Panc1 (cell line): ENCODE measurements around the gene RFXAP. TPM values are rescaled to one million over a fixed set of nuclear protein-coding genes. Genes with fewer than 3 reads are reported as not detected.

Experiments used
- ATAC-seq: fragments of 200-7000 bp; cut with Tn5 transposase; 2 replicates; pipeline ENCODE4 v1.9.1; 2020; ENCODE audit warnings: mild to moderate bottlenecking, moderate library complexity
- BruUV-seq: library from RNA; stranded (reverse); fragments of 400-500 nt; replicated peaks from 2 replicates; lab custom pipeline; 2021; lab: Mats Ljungman, UMichigan
- CTCF ChIA-PET: fragments of 300-600 bp; sonication (Branson Sonifier 250); formaldehyde crosslinking; loops from one replicate; lab custom pipeline; 2022; ENCODE audit warnings: antibody characterized with exemption; lab: Charles Lee
- POLR2A ChIA-PET: fragments of 300-600 bp; sonication (Branson Sonifier 250); formaldehyde crosslinking; loops from one replicate; lab custom pipeline; 2022; ENCODE audit warnings: antibody characterized with exemption; lab: Charles Lee
- DNase-seq: peaks from one replicate; pipeline ENCODE4 v3.0.0-alpha.2; 2010; ENCODE audit warnings: low read depth, low spot score
- H3K27ac ChIP-seq: 2 replicates; pipeline ENCODE4 v1.5.1; 2011; ENCODE audit warnings: mild to moderate bottlenecking, low read length, inconsistent platforms
- H3K27me3 ChIP-seq: fragments of 200-500 bp; sonication (Bioruptor generic); 2 replicates; pipeline ENCODE4 v1.6.0; 2014; ENCODE audit warnings: low read length, inconsistent platforms; ENCODE audit not compliant: control insufficient read depth, insufficient read depth
- H3K36me3 ChIP-seq: fragments of 200-500 bp; sonication (Bioruptor generic); 2 replicates; pipeline ENCODE4 v1.5.1; 2014; ENCODE audit warnings: inconsistent platforms, mild to moderate bottlenecking, low read length, moderate library complexity; ENCODE audit not compliant: control insufficient read depth, insufficient read depth
- H3K4me1 ChIP-seq: 2 replicates; pipeline ENCODE4 v1.5.1; 2011; ENCODE audit warnings: inconsistent platforms, mild to moderate bottlenecking, low read length, moderate library complexity; ENCODE audit not compliant: control insufficient read depth, insufficient read depth
- H3K4me3 ChIP-seq, 2 experiments: 2 replicates each; pipeline ENCODE4 v1.5.1; 2011 to 2012; ENCODE audit warnings: low read depth in 2 of 2, low read length in 2 of 2, mild to moderate bottlenecking in 2 of 2, inconsistent platforms in 1 of 2, moderate library complexity in 1 of 2
- H3K9me3 ChIP-seq: fragments of 200-500 bp; sonication (Bioruptor generic); 2 replicates; pipeline ENCODE4 v1.5.1; 2014; ENCODE audit warnings: low read depth, mild to moderate bottlenecking, inconsistent platforms, low read length, moderate library complexity; ENCODE audit not compliant: control insufficient read depth, insufficient read depth
- POLR2AphosphoS5 ChIP-seq: IDR thresholded peaks from 2 replicates; pipeline ENCODE4 v1.6.1; 2012; ENCODE audit warnings: mild to moderate bottlenecking, low read depth, low read length, moderate library complexity
- SIN3A ChIP-seq: IDR thresholded peaks from 2 replicates; pipeline ENCODE4 v1.6.1; 2012; ENCODE audit warnings: low read depth, mild to moderate bottlenecking, low read length, moderate library complexity, borderline replicate concordance; ENCODE audit not compliant: insufficient read depth
- TCF7L2 ChIP-seq: IDR thresholded peaks from 2 replicates; pipeline ENCODE4 v1.6.1; 2011; ENCODE audit warnings: mild to moderate bottlenecking, low read depth, low read length, inconsistent platforms
- in situ Hi-C: cut with HindIII; loops from 2 replicates; pipeline ENCODE4 v1.10.0; 2016; ENCODE audit warnings: low sequenced_read_pairs, low pct_unique_long_range_greater_than_20kb
- intact Hi-C: fragments of 100-400 bp; cut with micrococcal nuclease; formaldehyde crosslinking; loops from one replicate; pipeline ENCODE4 v1.10.0; 2022; ENCODE audit not compliant: unreplicated experiment
- total RNA-seq: library from RNA; stranded (reverse); gene quantifications from one replicate; pipeline ENCODE4 v1.2.1, GENCODE V29; 2021; ENCODE audit not compliant: unreplicated experiment
- TF ChIP-seq, protein P1 (sequence below), 2 experiments: IDR thresholded peaks; 2 replicates each; pipeline ENCODE4 v1.6.1; 2011 to 2012; ENCODE audit warnings: low read depth in 2 of 2, control low read depth in 1 of 2, low read length in 1 of 2, mild to moderate bottlenecking in 1 of 2, moderate library complexity in 1 of 2; ENCODE audit not compliant: insufficient read depth in 1 of 2
- TF ChIP-seq, protein P2 (sequence below): fragments of 450-650 bp; IDR thresholded peaks from 2 replicates; pipeline ENCODE4 v1.5.1; 2017; ENCODE audit warnings: mild to moderate bottlenecking

The RFXAP gene
- total RNA-seq, 1 experiment from 2014 or later: 2.9 TPM

DNA sequence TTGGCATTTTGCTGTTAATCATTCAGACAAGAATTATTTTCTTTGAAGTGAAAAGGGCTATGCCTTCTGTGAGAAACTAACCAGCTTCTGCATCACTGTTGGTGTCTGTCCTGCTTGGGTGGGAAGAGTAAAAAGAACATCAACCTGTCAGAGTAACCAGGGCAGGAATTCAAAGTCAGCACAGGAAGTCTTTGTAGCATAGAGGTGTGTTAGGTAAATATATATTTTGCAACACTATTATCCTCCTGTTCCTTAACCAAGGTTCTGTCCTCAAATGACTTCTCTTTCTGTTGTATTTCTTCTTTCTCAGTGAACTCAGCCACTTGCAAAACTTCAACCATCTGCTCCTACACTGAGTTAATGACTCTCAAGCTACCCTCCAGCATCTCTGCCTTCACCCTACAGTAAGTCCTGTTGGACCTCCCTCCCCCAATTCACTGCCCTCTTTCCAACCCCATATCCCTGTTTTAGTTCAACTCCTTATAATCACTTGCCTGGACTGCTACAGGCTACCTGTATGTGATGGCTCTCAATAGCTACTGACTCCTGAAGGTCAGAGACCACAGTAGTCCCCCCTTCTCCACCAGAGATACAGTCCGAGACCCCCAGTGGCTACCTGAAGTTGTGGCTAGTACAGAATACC is 51.1 kb downstream of the RFXAP start:
- POLR2A ChIA-PET: no interaction called here
- DNase-seq (no peak), ATAC-seq (no peak)
- Histone ChIP-seq H3K4me1 (no peaks in the 10 kb centered on the region), H3K27me3 (no peaks in the 10 kb centered on the region), H3K36me3 (no peaks in the 10 kb centered on the region), H3K9me3 (no peaks in the 10 kb centered on the region), H3K27ac (no peak overlapping the region), H3K4me3 (no peak overlapping the region)
- intact Hi-C loops (no loop called here), in situ Hi-C loops (no loop called here)
- BruUV-seq: no TSS peak
- CTCF ChIA-PET: no interaction called here
- TF ChIP-seq, protein P1, sequence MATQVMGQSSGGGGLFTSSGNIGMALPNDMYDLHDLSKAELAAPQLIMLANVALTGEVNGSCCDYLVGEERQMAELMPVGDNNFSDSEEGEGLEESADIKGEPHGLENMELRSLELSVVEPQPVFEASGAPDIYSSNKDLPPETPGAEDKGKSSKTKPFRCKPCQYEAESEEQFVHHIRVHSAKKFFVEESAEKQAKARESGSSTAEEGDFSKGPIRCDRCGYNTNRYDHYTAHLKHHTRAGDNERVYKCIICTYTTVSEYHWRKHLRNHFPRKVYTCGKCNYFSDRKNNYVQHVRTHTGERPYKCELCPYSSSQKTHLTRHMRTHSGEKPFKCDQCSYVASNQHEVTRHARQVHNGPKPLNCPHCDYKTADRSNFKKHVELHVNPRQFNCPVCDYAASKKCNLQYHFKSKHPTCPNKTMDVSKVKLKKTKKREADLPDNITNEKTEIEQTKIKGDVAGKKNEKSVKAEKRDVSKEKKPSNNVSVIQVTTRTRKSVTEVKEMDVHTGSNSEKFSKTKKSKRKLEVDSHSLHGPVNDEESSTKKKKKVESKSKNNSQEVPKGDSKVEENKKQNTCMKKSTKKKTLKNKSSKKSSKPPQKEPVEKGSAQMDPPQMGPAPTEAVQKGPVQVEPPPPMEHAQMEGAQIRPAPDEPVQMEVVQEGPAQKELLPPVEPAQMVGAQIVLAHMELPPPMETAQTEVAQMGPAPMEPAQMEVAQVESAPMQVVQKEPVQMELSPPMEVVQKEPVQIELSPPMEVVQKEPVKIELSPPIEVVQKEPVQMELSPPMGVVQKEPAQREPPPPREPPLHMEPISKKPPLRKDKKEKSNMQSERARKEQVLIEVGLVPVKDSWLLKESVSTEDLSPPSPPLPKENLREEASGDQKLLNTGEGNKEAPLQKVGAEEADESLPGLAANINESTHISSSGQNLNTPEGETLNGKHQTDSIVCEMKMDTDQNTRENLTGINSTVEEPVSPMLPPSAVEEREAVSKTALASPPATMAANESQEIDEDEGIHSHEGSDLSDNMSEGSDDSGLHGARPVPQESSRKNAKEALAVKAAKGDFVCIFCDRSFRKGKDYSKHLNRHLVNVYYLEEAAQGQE (IDR thresholded peaks at IDR 0.05; ENCODE audit: insufficient read depth in 1 of 2, low read depth in 2 of 2, low read length in 1 of 2): no peak
- TF ChIP-seq POLR2AphosphoS5 (no peak), TCF7L2 (no peak)
- TF ChIP-seq, protein P2, sequence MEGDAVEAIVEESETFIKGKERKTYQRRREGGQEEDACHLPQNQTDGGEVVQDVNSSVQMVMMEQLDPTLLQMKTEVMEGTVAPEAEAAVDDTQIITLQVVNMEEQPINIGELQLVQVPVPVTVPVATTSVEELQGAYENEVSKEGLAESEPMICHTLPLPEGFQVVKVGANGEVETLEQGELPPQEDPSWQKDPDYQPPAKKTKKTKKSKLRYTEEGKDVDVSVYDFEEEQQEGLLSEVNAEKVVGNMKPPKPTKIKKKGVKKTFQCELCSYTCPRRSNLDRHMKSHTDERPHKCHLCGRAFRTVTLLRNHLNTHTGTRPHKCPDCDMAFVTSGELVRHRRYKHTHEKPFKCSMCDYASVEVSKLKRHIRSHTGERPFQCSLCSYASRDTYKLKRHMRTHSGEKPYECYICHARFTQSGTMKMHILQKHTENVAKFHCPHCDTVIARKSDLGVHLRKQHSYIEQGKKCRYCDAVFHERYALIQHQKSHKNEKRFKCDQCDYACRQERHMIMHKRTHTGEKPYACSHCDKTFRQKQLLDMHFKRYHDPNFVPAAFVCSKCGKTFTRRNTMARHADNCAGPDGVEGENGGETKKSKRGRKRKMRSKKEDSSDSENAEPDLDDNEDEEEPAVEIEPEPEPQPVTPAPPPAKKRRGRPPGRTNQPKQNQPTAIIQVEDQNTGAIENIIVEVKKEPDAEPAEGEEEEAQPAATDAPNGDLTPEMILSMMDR: no peak

DNA sequence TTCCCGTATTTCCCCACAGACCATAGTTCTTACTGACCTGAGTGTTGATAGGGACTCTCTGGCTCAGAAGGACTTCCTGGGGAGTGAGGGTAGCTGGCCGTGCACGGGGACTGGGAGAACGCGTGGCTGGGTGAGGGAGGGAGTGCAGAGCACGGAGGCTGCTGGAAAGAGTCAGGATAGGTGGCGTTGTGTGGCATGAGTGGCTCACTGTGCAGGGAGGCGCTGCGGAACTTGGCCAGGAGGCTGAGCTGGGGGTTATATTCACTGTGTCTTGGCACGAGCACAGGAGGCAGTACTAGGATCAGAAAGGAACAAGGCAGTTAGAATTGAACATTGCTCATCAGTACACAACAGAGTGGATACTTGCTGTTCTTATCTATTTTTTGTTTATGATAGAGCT is 53.6 kb downstream of the RFXAP start:
- CTCF ChIA-PET: no interaction called here

More for the DNA sequence above, 53.6 kb downstream of the RFXAP start:
- Histone ChIP-seq H3K4me1 (no peaks in the 10 kb centered on the region), H3K9me3 (no peaks in the 10 kb centered on the region), H3K27me3 (no peaks in the 10 kb centered on the region), H3K27ac (no peak overlapping the region), H3K4me3 (no peak overlapping the region), H3K36me3 (no peaks in the 10 kb centered on the region)
- DNase-seq (no peak), ATAC-seq (no peak)
- TF ChIP-seq SIN3A: no peak
- TF ChIP-seq, protein P1 (IDR thresholded peaks at IDR 0.05; ENCODE audit: insufficient read depth in 1 of 2, low read depth in 2 of 2, low read length in 1 of 2): no peak
- no peak for TF ChIP-seq TCF7L2
- TF ChIP-seq, protein P2: no peak
- no peak for TF ChIP-seq POLR2AphosphoS5
- POLR2A ChIA-PET: no interaction called here
- intact Hi-C loops (no loop called here), in situ Hi-C loops (no loop called here)
- BruUV-seq: no TSS peak
